ENCODE results near the gene ERG28.

- no peak for TF ChIP-seq CTCF (IDR thresholded peaks at IDR 0.05)
- TF ChIP-seq SMC3 (IDR thresholded peaks at IDR 0.05): no peak
- TF ChIP-seq EP300 (IDR thresholded peaks at IDR 0.05): no peak
- TF ChIP-seq POLR2A (IDR thresholded peaks at IDR 0.05; ENCODE audit: low read length): no peak
These were observed 1.7 kb downstream of the ERG28 start for GRCh38 chr14:75658957-75659356.
